ENCODE data around the gene KCNK13. TPM values are rescaled to one million over a fixed set of nuclear protein-coding genes. Genes with fewer than 3 reads are reported as not detected.
"Not testable (repeated sequence)": the region's sequence is repeated elsewhere in the genome, so short reads cannot be mapped to it uniquely, and the experiment has no call there.

Gene KCNK13
- polyA plus RNA-seq, 1 donor (not counting 4 experiments of a cell fraction or from before 2014, with no cell fraction given): 0.03 TPM

DNA sequence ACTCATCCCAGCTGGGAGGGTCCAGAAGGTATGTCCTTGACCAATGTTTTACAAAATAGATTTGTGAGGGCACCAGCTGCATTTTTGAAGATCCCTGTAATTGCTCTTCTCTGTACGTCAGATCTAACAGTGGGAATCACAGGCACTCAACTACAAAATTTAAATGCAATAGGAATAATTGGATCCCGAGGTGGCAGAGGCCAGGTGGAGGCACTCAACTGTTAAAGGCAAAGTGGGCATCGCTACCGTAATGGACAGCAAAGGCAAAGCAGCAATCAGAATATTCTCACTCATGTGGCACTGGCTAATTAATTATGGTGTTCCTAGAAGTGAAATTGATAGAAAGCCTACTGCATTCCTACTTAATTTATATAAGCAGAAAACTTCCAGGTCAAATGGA, 166.7 kb downstream of the KCNK13 start:
- H3K9me1 ChIP-seq (ENCODE audit: control insufficient read depth, extremely low read depth, insufficient read depth, low read length): no peaks in the 10 kb centered on the region
- no peak overlapping the region for H3K4me3 ChIP-seq (ENCODE audit: control insufficient read depth in 2 of 3, extremely low read depth in 1 of 3, insufficient read depth in 2 of 3, low read depth in 1 of 3, low read length in 3 of 3)
- no peak overlapping the region for H2AFZ ChIP-seq (ENCODE audit: control insufficient read depth, low read length)
- H3K27ac ChIP-seq (ENCODE audit: control insufficient read depth, insufficient read depth, low read length): no peak overlapping the region
- H3K27me3 ChIP-seq (ENCODE audit: control insufficient read depth, extremely low read depth, insufficient read depth, low read length): no peaks in the 10 kb centered on the region
- H3K79me2 ChIP-seq (ENCODE audit: control insufficient read depth, insufficient read depth, low read length): no peaks in the 10 kb centered on the region
- dilution Hi-C loops (cut with MboI; ENCODE audit: extremely low pct_ligation_motif_present, low sequenced_read_pairs): no loop called here
- DNase-seq (ENCODE audit: low read depth, low spot score): no peak
- H4K20me1 ChIP-seq (ENCODE audit: control insufficient read depth, extremely low read depth, insufficient read depth, low read length): no peaks in the 10 kb centered on the region
- H3K9ac ChIP-seq (ENCODE audit: control insufficient read depth, extremely low read depth, insufficient read depth, low read length): no peak overlapping the region
- no peak for FAIRE-seq
- H3K4me2 ChIP-seq (ENCODE audit: control insufficient read depth, extremely low read depth, insufficient read depth, low read depth, low read length): no peak overlapping the region
- no peaks in the 10 kb centered on the region for H3K36me3 ChIP-seq (ENCODE audit: control insufficient read depth in 2 of 2, extremely low read depth in 1 of 2, insufficient read depth in 2 of 2, low read length in 2 of 2)
- TF ChIP-seq, protein P1, sequence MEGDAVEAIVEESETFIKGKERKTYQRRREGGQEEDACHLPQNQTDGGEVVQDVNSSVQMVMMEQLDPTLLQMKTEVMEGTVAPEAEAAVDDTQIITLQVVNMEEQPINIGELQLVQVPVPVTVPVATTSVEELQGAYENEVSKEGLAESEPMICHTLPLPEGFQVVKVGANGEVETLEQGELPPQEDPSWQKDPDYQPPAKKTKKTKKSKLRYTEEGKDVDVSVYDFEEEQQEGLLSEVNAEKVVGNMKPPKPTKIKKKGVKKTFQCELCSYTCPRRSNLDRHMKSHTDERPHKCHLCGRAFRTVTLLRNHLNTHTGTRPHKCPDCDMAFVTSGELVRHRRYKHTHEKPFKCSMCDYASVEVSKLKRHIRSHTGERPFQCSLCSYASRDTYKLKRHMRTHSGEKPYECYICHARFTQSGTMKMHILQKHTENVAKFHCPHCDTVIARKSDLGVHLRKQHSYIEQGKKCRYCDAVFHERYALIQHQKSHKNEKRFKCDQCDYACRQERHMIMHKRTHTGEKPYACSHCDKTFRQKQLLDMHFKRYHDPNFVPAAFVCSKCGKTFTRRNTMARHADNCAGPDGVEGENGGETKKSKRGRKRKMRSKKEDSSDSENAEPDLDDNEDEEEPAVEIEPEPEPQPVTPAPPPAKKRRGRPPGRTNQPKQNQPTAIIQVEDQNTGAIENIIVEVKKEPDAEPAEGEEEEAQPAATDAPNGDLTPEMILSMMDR (optimal IDR thresholded peaks at IDR 0.05 in 1 of 3, IDR thresholded peaks at IDR 0.05 in 1 of 3, conservative IDR thresholded peaks at IDR 0.05 in 1 of 3; ENCODE audit: extremely low read depth in 1 of 3, insufficient read depth in 2 of 3, low read length in 3 of 3): no peak
- no peak for TF ChIP-seq EZH2 (IDR thresholded peaks at IDR 0.05; ENCODE audit: low read length)
- no peaks in the 10 kb centered on the region for H3K4me1 ChIP-seq (ENCODE audit: control insufficient read depth, extremely low read depth, insufficient read depth, low read length)
- H3K9me3 ChIP-seq (ENCODE audit: control insufficient read depth, low read depth, low read length): no peaks in the 10 kb centered on the region

DNA sequence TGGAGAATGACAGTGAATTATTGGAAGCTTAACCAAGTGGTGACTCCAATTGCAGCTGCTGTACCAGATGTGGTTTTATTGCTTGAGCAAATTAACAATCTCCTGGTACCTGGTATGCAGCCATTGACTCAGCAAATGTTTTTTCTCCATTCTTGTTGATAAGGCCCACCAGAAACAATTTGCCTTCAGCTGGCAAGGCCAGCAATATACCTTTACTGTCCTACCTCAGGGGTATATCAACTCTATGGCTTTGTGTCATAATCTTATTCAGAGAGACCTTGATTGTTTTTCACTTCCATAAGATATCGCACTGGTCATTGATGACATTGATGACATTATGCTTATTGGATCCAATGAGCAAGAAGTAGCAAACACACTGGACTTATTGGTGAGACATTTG, 168.1 kb downstream of the KCNK13 start:
- H3K9me1 ChIP-seq (ENCODE audit: control insufficient read depth, extremely low read depth, insufficient read depth, low read length); H3K36me3 ChIP-seq (ENCODE audit: control insufficient read depth in 2 of 2, extremely low read depth in 1 of 2, insufficient read depth in 2 of 2, low read length in 2 of 2); H3K27ac ChIP-seq (ENCODE audit: control insufficient read depth, insufficient read depth, low read length); H3K79me2 ChIP-seq (ENCODE audit: control insufficient read depth, insufficient read depth, low read length); H3K4me1 ChIP-seq (ENCODE audit: control insufficient read depth, extremely low read depth, insufficient read depth, low read length); H4K20me1 ChIP-seq (ENCODE audit: control insufficient read depth, extremely low read depth, insufficient read depth, low read length); FAIRE-seq; H3K9ac ChIP-seq (ENCODE audit: control insufficient read depth, extremely low read depth, insufficient read depth, low read length); H3K27me3 ChIP-seq (ENCODE audit: control insufficient read depth, extremely low read depth, insufficient read depth, low read length); H3K4me2 ChIP-seq (ENCODE audit: control insufficient read depth, extremely low read depth, insufficient read depth, low read depth, low read length); H3K9me3 ChIP-seq (ENCODE audit: control insufficient read depth, low read depth, low read length); H2AFZ ChIP-seq (ENCODE audit: control insufficient read depth, low read length); DNase-seq (ENCODE audit: low read depth, low spot score); H3K4me3 ChIP-seq (ENCODE audit: control insufficient read depth in 2 of 3, extremely low read depth in 1 of 3, insufficient read depth in 2 of 3, low read depth in 1 of 3, low read length in 3 of 3); dilution Hi-C loops (cut with MboI; ENCODE audit: extremely low pct_ligation_motif_present, low sequenced_read_pairs): not testable (repeated sequence)

Small RNA genes lying within 50 kb of the gene (small RNA-seq; reads per million reads assigned to genes)
- gene RF00019 (ENCODE audit: insufficient read length in 3 of 3, low read depth in 3 of 3, low replicate concordance in 1 of 3): 0 reads per million in 3 experiments

Other genes starting within 250 kb of the KCNK13 start
- gene EFCAB11, start 107.3 kb upstream of the KCNK13 start, polyA plus RNA-seq: 7.0 to 12.9 TPM (median 7.7 TPM) in 3 replicates
- 18.9 to 27.1 TPM (median 24.9 TPM) in 3 replicates for gene TDP1, start 106.1 kb upstream of the KCNK13 start, polyA plus RNA-seq
- gene PSMC1, start 194.6 kb downstream of the KCNK13 start, polyA plus RNA-seq: 108 to 237 TPM (median 234 TPM) in 3 replicates